GM12878 (cell line): ENCODE results near the gene ZNF628. TPM values are rescaled to one million over a fixed set of nuclear protein-coding genes. Genes with fewer than 3 reads are reported as not detected.

Experiments used
- ATAC-seq: fragments of 200-7000 bp; cut with Tn5 transposase; 3 replicates; pipeline ENCODE4 v1.9.1; 2020; ENCODE audit warnings: mild to moderate bottlenecking, moderate library complexity
- BruUV-seq: library from RNA; stranded (reverse); fragments of 400-500 nt; replicated peaks from 2 replicates; lab custom pipeline; 2021; lab: Mats Ljungman, UMichigan
- CTCF ChIA-PET: fragments of 300-600 bp; sonication (Branson Sonifier 250); formaldehyde crosslinking; extraction: SDS; loops from one replicate; lab custom pipeline; 2021; ENCODE audit warnings: inconsistent platforms; lab: Yijun Ruan, JAX
- POLR2A ChIA-PET: fragments of 350-600 bp; formaldehyde crosslinking; extraction: SDS; loops from one replicate; lab custom pipeline; 2021; ENCODE audit warnings: inconsistent platforms; lab: Charles Lee
- RAD21 ChIA-PET: fragments of 300-600 bp; sonication (Branson Sonifier 250); formaldehyde crosslinking; loops from one replicate; lab custom pipeline; 2023; ENCODE audit warnings: antibody characterized with exemption; ENCODE audit not compliant: unreplicated experiment; lab: Charles Lee
- SMC1A ChIA-PET: fragments of 300-600 bp; sonication (Branson Sonifier 250); formaldehyde crosslinking; loops from one replicate; lab custom pipeline; 2023; ENCODE audit not compliant: unreplicated experiment, uncharacterized antibody; lab: Charles Lee
- DNase-seq: peaks from one replicate; pipeline ENCODE4 v3.0.0-alpha.2; 2011; ENCODE audit warnings: low read depth, low spot score
- FAIRE-seq: peaks from 3 replicates; lab custom pipeline; 2011; peaks lifted over from hg19 to GRCh38; lab: Jason Lieb, UNC
- H2AFZ ChIP-seq: 2 replicates; pipeline ENCODE4 v1.6.0; 2011; ENCODE audit warnings: low read depth, low read length, control low read depth; ENCODE audit not compliant: control insufficient read depth
- H3K27ac ChIP-seq: 2 replicates; pipeline ENCODE4 v1.5.1; 2011; ENCODE audit warnings: control low read depth; ENCODE audit not compliant: control insufficient read depth, insufficient read depth
- H3K27me3 ChIP-seq, 2 experiments: replicated peaks in 1 of 2; 2 replicates each; pipeline versions ENCODE4 v1.6.0 to v1.6.1; 2011; ENCODE audit warnings: low read length in 1 of 2; ENCODE audit not compliant: control insufficient read depth in 2 of 2, insufficient read depth in 2 of 2
- H3K36me3 ChIP-seq, 2 experiments: 2 replicates each; pipeline ENCODE4 v1.5.1; 2011; ENCODE audit warnings: low read length in 1 of 2; ENCODE audit not compliant: control insufficient read depth in 2 of 2, insufficient read depth in 2 of 2
- H3K4me1 ChIP-seq: 2 replicates; pipeline ENCODE4 v1.6.1; 2011; ENCODE audit warnings: mild to moderate bottlenecking, low read length, moderate library complexity, mixed read lengths; ENCODE audit not compliant: control insufficient read depth, insufficient read depth
- H3K4me2 ChIP-seq: 2 replicates; pipeline ENCODE4 v1.6.0; 2011; ENCODE audit warnings: control low read depth; ENCODE audit not compliant: control insufficient read depth, insufficient read depth
- H3K4me3 ChIP-seq: fragments of 200-600 bp; sonication (generic); 2 replicates; pipeline ENCODE4 v1.5.1; 2016
- H3K79me2 ChIP-seq: 2 replicates; pipeline ENCODE4 v1.6.0; 2011; ENCODE audit warnings: low read length; ENCODE audit not compliant: control insufficient read depth, insufficient read depth
- H3K9ac ChIP-seq: 2 replicates; pipeline ENCODE4 v1.8.0; 2011; ENCODE audit warnings: low read length, control low read depth, mixed read lengths; ENCODE audit not compliant: control insufficient read depth, insufficient read depth
- H3K9me3 ChIP-seq: replicated peaks from 3 replicates; pipeline ENCODE4 v1.5.1; 2011; ENCODE audit warnings: mild to moderate bottlenecking, low read length; ENCODE audit not compliant: control insufficient read depth, insufficient read depth
- H4K20me1 ChIP-seq: 2 replicates; pipeline ENCODE4 v1.6.0; 2011; ENCODE audit not compliant: control insufficient read depth, insufficient read depth
- BCL3 ChIP-seq: IDR thresholded peaks from 2 replicates; pipeline ENCODE4 v1.6.1; 2011; ENCODE audit warnings: borderline replicate concordance, low read depth, mild to moderate bottlenecking, moderate library complexity, low read length; ENCODE audit not compliant: insufficient read depth, poor library complexity, severe bottlenecking
- CBFB ChIP-seq: IDR thresholded peaks from 2 replicates; pipeline ENCODE4 v1.6.1; 2016; ENCODE audit warnings: antibody characterized with exemption, low read depth
- CREM ChIP-seq: IDR thresholded peaks from 2 replicates; pipeline ENCODE4 v1.6.1; 2014; ENCODE audit warnings: antibody characterized with exemption, low read depth
- GATAD2B ChIP-seq: fragments of 450-650 bp; conservative IDR thresholded peaks from 2 replicates; pipeline ENCODE4 v1.6.1; 2017; ENCODE audit warnings: low read depth, mild to moderate bottlenecking, moderate library complexity
- PML ChIP-seq: IDR thresholded peaks from 2 replicates; pipeline ENCODE4 v1.6.1; 2012; ENCODE audit warnings: low read length, inconsistent platforms
- STAT3 ChIP-seq: IDR thresholded peaks from 2 replicates; pipeline ENCODE4 v1.6.1; 2011; ENCODE audit warnings: low read depth, low read length, improper control_type of control experiment
- ZBTB40 ChIP-seq: fragments of 450-650 bp; IDR thresholded peaks from 2 replicates; pipeline ENCODE4 v1.6.1; 2016; ENCODE audit warnings: mild to moderate bottlenecking, moderate library complexity, borderline replicate concordance
- WGBS: methylation state at CpG from one replicate; pipeline ENCODE4 v1.1.6; 2016; ENCODE audit warnings: low lambda C conversion rate; ENCODE audit not compliant: insufficient replicate concordance, insufficient coverage; ENCODE audit errors: missing lambda C conversion rate; 5-methylcytosine and 5-hydroxymethylcytosine counted together
- in situ Hi-C: fragments of 300-500 bp; cut with MboI; formaldehyde crosslinking; loops from 9 replicates; pipeline ENCODE4 v1.14.3; 2018; ENCODE audit warnings: mixed read lengths
- intact Hi-C: fragments of 100-400 bp; cut with micrococcal nuclease; formaldehyde crosslinking; loops from one replicate; pipeline ENCODE4 v1.14.2; 2022; ENCODE audit not compliant: unreplicated experiment
- polyA plus RNA-seq, 11 experiments: library from polyadenylated mRNA; depleted of rRNA in 4 of 11; unstranded in 6 of 11; stranded (reverse) in 5 of 11; fragments of >200 nt; fragmentation: Nextera tagmentation in 4 of 11; fragmentation: Illumina TruSeq in 1 of 11; extraction: Ambion mirVana in 4 of 11; extraction: Trizol in 1 of 11; gene quantifications; 1 replicate in 1 of 11; 2 replicates in 10 of 11; pipeline versions ENCODE4 v1.2.1 to v1.2.3, GENCODE V29; 2011 to 2016; ENCODE audit warnings: inconsistent platforms in 2 of 11, missing spikeins in 2 of 11, low read depth in 1 of 11
- total RNA-seq, 4 experiments: library from RNA; depleted of rRNA in 3 of 4; stranded (reverse); fragments of >200 nt in 3 of 4; fragmentation: Illumina TruSeq in 1 of 4; extraction: Trizol in 1 of 4; gene quantifications; 2 replicates each; pipeline versions ENCODE4 v1.2.1 to v1.2.3, GENCODE V29; 2013 to 2021

ZNF628 gene
- total and polyA plus RNA-seq, 10 of the 15 experiments (the other 5 are each of a cell fraction or from before 2014, with no cell fraction given), result 0.04 to 11.3 (median 1.6) TPM; not detected in 1

- H3K9ac ChIP-seq, result no peak overlapping the region
- no peak overlapping the region for H3K4me2 ChIP-seq
- ChIA-PET RAD21 (no interaction called here), SMC1A (interaction anchor here (2.3 kb wide), 1 partner anchor 39 kb away, joined by 19 read pairs; no protein-coding TSS in a partner anchor), POLR2A (interaction anchor here (2.6 kb wide), 1 partner anchor 10 kb away, joined by 8 read pairs; the partner anchor contains the start of gene ZNF628), CTCF (interaction anchor here (2.9 to 4.8 kb wide), 3 partner anchors 11 to 167 kb away, joined by 28 to 88 read pairs (median 34); partner anchors contain the start of gene ZNF628)
- no peak overlapping the region for H3K27ac ChIP-seq
- no peak for DNase-seq
- H3K4me3 ChIP-seq, result no peak overlapping the region
- no peaks in the 10 kb centered on the region for H3K4me1 ChIP-seq
- WGBS, result 63% methylated on average over 11 of the region's 11 CpGs
- intact Hi-C loops (loop anchor here (5.0 kb wide), 1 partner anchor 167 kb away; no protein-coding TSS in a partner anchor), in situ Hi-C loops (no loop called here)
- H3K27me3 ChIP-seq, result no peaks in the 10 kb centered on the region
- ATAC-seq, result no peak
- no peak for FAIRE-seq
- no peaks in the 10 kb centered on the region for H3K36me3 ChIP-seq
- H3K79me2 ChIP-seq, result peaks cover 3% of the 10 kb centered on the region
- no peaks in the 10 kb centered on the region for H3K9me3 ChIP-seq
- TF ChIP-seq GATAD2B (no peak), BCL3 (no peak), PML (no peak), ZBTB40 (no peak), CBFB (no peak), STAT3 (no peak), CREM (no peak)
- no peaks in the 10 kb centered on the region for H4K20me1 ChIP-seq
- BruUV-seq, result no TSS peak
- no peak overlapping the region for H2AFZ ChIP-seq
These were observed 10.8 kb upstream of the ZNF628 start for GRCh38 chr19:55465460-55466240.
